Activated T-cell treated with anti-CD3 and anti-CD28 coated beads, Interleukin-2, amount 50 U/mL, for 24 hours (primary cell): ENCODE data around the gene SNAP23.

Experiments used
- DNase-seq: peaks from one replicate; pipeline ENCODE4 v3.0.0-alpha.2; 2020
- H3K27ac Mint-ChIP-seq: 2 replicates; pipeline ENCODE4 v1.8.0; 2020; ENCODE audit warnings: mild to moderate bottlenecking, mixed read lengths
- H3K27me3 Mint-ChIP-seq: 2 replicates; pipeline ENCODE4 v1.8.0; 2020; ENCODE audit warnings: mixed read lengths
- H3K36me3 Mint-ChIP-seq: 2 replicates; pipeline ENCODE4 v1.8.0; 2020; ENCODE audit warnings: low read depth, mixed read lengths
- H3K4me1 Mint-ChIP-seq: 2 replicates; pipeline ENCODE4 v1.8.0; 2020; ENCODE audit warnings: low read depth, mixed read lengths
- H3K4me3 Mint-ChIP-seq: 2 replicates; pipeline ENCODE4 v1.8.0; 2020; ENCODE audit warnings: mild to moderate bottlenecking, moderate library complexity, mixed read lengths
- H3K9me3 Mint-ChIP-seq: 2 replicates; pipeline ENCODE4 v1.8.0; 2020; ENCODE audit warnings: mixed read lengths

The SNAP23 gene

DNA sequence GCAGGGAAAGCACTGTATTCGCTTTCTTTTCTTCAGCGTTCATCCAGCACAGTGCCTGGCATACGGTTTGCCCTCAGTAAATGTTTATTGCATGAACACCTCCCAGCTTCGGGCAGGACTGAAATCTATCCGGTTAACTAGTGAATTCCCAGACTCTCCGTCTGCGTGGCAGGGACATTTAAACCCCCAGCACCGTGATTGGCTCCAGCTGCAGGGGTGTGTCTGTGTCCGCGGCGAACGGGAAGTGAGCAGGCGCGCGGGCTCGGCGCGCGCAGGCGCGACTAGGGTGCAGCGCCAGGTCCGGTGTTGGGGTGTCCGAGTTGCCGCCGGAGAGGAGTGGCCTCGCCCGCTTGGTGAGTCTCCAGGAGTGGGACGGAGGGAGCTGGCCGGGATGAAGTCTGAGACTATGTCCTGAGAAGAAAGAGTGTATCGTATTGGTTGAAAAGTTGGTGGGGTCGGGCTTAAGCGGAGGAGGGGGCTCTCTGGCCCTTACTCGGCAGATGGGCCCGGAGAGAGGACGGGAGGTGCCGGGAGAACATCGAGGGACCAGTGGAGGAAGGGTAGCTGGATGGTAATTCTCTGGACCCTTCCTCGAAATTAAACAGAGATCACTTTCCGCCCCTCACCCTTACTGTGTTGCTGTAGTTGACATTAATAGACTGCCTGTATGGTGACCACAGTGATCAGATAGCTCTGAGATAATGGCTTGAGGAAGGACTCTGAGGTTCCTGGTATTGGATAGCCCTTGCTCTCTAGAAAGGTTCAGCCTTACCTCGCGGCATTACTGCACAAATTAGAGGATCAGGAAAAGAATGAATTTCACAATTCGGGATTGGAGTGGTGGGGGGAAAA is at the start of gene SNAP23:
SNAP23 (plus strand) TSS at position 274 of the 852 bp plus-strand sequence. CDS start 16,213 bp downstream, outside the sequence.
- DNase-seq = peak; percentile 84
- Mint-ChIP-seq H3K4me3 (peak within 1 kb of the TSS; percentile 95), H3K27ac (peak within 1 kb of the TSS; percentile 95), H3K4me1 (peaks cover 76% of the 10 kb centered on the region), H3K9me3 (no peaks in the 10 kb centered on the region), H3K27me3 (no peaks in the 10 kb centered on the region), H3K36me3 (peaks cover 35% of the 10 kb centered on the region)

DNA sequence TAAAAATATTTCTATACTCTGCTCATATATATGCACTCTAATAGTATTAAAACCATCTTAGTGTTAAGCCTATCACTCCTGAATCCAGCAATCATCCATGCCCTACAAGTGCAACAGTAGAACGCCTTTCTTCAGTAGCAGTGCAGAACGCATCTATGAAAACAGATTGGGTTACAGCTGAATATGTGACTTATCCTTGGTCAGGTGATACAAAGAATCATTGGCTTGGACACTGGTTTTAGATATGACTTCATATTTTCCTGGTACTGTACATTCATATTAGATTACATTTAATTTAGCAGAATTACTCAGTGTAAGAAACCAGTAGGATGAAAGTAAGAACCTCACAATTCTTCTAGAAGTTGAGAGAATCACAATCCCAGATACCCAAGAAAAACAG is 47.8 kb upstream of the SNAP23 start:
- DNase-seq = no peak
- Mint-ChIP-seq H3K27ac (peak overlapping the region; percentile 12), H3K9me3 (no peaks in the 10 kb centered on the region), H3K4me3 (no peak overlapping the region), H3K36me3 (peaks cover 83% of the 10 kb centered on the region), H3K4me1 (no peaks in the 10 kb centered on the region), H3K27me3 (no peaks in the 10 kb centered on the region)

DNA sequence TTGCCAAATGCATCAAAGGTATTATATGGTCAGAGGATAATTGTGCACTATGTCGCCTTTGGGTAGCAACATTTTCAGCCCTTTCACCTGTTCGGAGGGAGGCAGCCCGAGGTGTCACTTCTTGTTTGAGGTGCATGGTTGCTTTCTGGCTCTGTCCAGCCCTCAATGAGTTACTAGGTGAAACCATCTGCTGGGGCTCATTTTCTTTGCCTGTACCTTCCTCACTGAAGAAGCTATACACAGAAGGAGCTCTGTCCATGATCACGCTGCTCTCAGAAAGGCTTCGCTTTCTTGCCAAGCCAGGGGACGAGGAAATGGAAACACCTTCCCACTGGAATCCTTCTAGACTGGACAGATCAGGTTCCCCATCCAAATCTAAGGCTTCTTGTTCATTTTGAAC is 47.2 kb upstream of the SNAP23 start:
- Mint-ChIP-seq H3K4me3 (no peak overlapping the region), H3K27ac (peak overlapping the region; percentile 12), H3K4me1 (no peaks in the 10 kb centered on the region), H3K36me3 (peaks cover 81% of the 10 kb centered on the region), H3K9me3 (no peaks in the 10 kb centered on the region), H3K27me3 (no peaks in the 10 kb centered on the region)
- no peak for DNase-seq

DNA sequence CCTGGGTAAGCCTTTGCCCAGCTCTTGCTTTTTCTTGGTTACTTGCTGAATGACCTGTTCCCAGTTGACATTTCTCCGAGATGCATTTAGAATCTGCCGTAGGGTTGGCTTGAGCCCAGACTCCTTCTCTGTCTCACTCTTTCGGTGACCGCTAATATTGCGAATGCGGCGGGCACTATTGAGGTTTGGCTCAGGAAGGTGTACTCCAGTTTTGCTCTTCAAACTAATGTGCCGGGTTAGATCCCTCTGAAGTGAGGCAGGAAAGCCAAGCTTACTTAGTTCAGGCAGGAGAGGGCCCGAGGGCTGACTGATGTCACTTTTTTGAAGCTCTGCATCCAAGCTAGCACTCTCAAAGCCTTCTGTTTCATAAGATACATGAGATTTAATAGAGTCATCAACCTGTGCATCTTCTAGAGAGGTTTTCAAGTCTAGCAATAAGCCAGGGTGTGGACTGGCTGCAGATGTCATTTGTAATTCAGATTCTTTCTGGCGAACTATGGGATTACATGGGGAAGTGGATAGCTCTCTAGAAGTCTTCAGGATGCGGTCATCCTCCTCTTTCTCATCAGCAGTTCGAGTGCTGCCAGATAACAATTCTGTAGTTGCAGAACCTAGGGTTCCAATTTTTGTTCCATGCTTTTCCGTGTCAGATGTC is 45.5 kb upstream of the SNAP23 start:
- Mint-ChIP-seq H3K27ac (no peak overlapping the region), H3K27me3 (no peaks in the 10 kb centered on the region), H3K9me3 (no peaks in the 10 kb centered on the region), H3K4me3 (no peak overlapping the region), H3K4me1 (no peaks in the 10 kb centered on the region), H3K36me3 (peaks cover 78% of the 10 kb centered on the region)
- no peak for DNase-seq

DNA sequence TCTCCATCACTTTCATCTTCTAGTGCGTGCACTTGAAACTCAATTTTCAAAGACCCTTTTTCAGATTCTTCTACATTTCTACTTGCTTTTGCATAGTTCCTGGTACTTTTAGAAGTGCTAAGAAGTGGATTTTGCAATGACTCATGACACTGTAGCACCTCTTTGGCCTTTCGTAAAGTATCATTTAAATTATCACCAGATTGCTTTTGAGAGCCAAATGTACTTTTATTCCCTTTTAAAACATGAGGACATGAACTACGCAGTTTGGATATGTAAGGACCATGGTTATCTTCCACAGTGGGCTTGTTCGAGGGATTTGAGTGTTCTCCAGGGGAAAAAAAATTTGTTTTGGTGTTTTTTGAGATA is 45.0 kb upstream of the SNAP23 start:
- peaks cover 75% of the 10 kb centered on the region for H3K36me3 Mint-ChIP-seq
- no peaks in the 10 kb centered on the region for H3K9me3 Mint-ChIP-seq
- H3K27me3 Mint-ChIP-seq = no peaks in the 10 kb centered on the region
- no peak overlapping the region for H3K27ac Mint-ChIP-seq
- no peak overlapping the region for H3K4me3 Mint-ChIP-seq
- H3K4me1 Mint-ChIP-seq = no peaks in the 10 kb centered on the region
- DNase-seq = no peak

DNA sequence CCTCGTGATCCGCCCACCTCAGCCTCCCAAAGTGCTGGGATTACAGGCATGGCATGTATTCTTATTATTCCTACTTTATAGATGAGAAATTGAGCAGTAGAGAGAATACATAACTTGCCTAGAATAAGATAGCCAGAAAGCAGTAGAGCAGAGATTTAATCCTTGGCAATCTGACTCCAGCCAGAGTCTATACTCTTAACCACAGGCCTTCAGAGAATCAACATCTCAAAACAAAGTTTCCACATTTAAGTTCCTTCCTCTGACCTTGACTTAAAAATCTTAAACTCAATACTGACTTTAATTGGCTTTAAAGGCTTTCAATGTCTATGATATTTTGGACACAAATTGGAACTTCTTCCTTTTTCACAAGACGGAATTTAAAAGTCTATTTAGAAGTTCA is 41.6 kb upstream of the SNAP23 start:
- no peak overlapping the region for H3K27ac Mint-ChIP-seq
- H3K4me1 Mint-ChIP-seq = peaks cover 4% of the 10 kb centered on the region
- no peaks in the 10 kb centered on the region for H3K27me3 Mint-ChIP-seq
- no peak overlapping the region for H3K4me3 Mint-ChIP-seq
- no peak for DNase-seq
- no peaks in the 10 kb centered on the region for H3K9me3 Mint-ChIP-seq
- peaks cover 52% of the 10 kb centered on the region for H3K36me3 Mint-ChIP-seq

DNA sequence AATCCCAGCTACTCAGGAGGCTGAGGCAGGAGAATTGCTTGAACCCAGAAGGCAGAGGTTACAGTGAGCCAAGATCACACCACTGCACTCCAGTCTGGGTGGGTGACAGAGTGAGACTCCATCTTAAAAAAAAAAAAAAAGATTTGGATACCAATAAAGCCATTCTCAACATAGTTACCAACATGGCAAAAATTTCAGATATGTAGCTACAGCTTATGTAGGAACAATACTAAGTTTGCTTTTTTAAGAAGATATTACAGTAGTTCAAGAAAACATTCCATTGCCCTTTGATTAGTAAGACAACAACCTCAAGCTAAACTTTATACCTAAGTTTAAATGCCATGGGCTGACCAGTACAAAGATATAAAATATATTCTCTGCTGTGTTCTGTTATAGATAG is 38.9 kb upstream of the SNAP23 start:
- DNase-seq = no peak
- Mint-ChIP-seq H3K27me3 (no peaks in the 10 kb centered on the region), H3K4me1 (peaks cover 10% of the 10 kb centered on the region), H3K27ac (no peak overlapping the region), H3K4me3 (no peak overlapping the region), H3K9me3 (no peaks in the 10 kb centered on the region), H3K36me3 (peaks cover 32% of the 10 kb centered on the region)

DNA sequence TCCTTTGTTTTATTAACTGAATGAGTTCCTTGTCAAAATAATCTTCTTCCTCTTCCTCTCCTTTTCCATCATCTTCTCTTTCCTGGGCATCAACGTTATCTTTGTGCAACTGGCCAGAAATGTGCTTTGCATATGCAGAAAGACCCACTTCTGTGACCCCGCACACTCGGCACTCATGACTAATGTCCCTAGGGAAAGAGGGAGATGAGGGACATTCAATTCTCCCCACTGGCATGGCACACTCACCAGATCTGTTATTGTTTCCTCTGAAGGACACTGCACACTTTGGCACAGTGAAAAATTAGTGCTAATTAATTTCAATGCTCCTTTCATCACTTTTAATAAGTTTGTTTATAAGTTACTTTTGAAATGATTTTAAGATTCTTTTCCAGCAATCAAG is 38.5 kb upstream of the SNAP23 start:
- H3K4me3 Mint-ChIP-seq = no peak overlapping the region
- peaks cover 13% of the 10 kb centered on the region for H3K4me1 Mint-ChIP-seq
- H3K27ac Mint-ChIP-seq = no peak overlapping the region
- H3K36me3 Mint-ChIP-seq = peaks cover 33% of the 10 kb centered on the region
- H3K27me3 Mint-ChIP-seq = no peaks in the 10 kb centered on the region
- no peak for DNase-seq
- no peaks in the 10 kb centered on the region for H3K9me3 Mint-ChIP-seq

DNA sequence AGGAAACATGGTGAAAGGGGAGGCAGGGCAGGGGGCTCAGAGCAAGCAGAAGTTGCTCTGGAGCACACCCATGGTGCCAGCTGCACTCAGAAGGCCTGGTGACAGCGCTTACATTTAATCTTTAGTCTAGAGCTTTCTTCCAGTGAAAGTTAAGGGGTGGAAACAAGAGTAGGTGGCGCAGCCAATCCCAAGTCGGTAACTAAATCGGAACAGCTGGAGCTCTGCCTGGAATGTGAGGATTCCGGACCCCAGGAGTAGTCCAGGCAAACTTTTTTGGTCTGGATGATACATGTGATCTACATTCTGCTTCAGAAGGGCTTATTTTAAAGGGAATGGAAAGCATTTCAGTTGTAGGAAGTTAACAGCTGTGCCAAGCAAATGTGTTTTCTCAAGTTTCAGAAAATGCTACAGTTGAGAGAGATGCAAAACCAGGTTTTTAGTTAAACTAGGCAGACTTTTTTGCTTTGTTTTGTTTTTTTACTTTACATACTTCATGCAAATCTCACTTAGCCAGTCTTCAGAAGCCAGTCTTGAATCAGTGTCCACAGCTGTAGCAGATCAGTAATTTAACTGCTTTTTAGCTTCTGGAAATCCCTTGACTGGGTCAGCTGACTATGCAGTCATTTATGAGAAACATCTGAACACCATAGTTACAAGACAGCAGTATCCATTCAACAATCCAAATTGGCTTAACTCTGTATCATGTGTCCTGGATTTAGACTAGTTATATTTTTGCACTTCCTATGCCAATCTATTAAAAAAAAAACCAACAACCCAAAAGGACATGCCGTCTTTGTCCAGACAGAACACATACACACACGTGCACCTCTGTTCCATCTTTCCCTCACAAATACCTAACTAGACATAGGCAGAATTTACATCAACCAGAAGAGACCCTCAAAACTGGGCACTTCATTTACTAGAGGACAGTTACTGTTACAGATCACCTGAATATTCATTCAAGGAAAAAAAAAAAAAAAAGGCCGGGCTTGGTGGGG is 37.7 kb upstream of the SNAP23 start:
- Mint-ChIP-seq H3K36me3 (peaks cover 34% of the 10 kb centered on the region), H3K9me3 (no peaks in the 10 kb centered on the region), H3K4me3 (no peak overlapping the region), H3K4me1 (peaks cover 13% of the 10 kb centered on the region), H3K27me3 (no peaks in the 10 kb centered on the region), H3K27ac (no peak overlapping the region)
- DNase-seq = no peak

DNA sequence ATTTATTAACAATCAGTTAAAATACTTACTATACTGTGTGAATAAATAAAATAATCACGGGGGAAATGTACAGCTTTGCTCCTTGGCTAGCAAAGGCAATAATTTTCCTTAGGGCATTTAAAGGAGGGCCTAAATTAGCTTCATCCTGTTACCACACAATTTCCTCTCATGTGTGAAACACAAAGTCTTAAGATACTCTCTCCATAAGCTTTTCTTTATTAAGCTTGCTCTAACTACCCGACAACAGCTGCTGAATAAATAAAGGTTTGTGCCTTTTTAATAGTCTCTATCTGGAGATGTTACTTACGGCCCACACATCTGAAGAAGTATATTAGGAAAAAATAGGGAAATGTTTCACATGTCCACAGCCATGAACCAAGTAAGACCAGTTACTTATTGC is 34.2 kb upstream of the SNAP23 start:
- Mint-ChIP-seq H3K27ac (no peak overlapping the region), H3K27me3 (no peaks in the 10 kb centered on the region)

DNA sequence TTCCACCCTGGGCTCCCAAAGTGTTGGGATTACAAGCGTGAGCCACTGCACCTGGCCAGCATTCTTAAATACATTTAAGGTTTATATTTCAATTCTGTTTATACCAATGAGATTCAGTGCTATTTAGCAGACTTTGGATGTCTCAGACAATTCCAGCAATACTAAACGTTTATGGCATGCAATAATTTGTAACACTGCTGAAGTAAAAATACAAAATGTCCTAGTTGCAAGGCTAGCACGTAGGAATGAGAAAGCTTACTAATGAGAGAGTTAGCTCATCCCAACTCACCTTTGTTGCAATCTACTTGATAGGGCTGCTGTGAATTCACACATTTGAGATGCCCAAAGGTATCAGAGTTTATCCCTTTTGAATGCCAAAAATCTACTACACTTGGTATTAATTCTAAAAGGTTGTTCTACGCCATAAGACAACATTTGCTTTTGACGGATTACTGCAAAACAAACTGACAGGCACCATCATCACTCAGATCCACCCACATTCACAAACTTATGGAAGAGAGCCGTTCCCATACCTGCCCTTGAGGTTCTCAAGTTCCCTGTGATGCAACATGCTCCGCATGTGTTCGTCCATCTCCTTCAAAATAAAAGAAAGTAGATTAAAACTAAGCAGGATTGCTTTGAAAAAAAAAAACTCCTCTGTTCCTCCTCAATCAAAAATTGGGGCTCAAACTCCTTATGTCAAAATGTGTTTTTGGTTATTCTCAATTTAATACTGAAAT is 29.7 kb upstream of the SNAP23 start:
- H3K4me3 Mint-ChIP-seq = no peak overlapping the region
- H3K27me3 Mint-ChIP-seq = no peaks in the 10 kb centered on the region
- no peak overlapping the region for H3K27ac Mint-ChIP-seq
- H3K9me3 Mint-ChIP-seq = no peaks in the 10 kb centered on the region
- DNase-seq = no peak
- peaks cover 64% of the 10 kb centered on the region for H3K36me3 Mint-ChIP-seq
- H3K4me1 Mint-ChIP-seq = peaks cover 8% of the 10 kb centered on the region

More for the DNA sequence above, 34.2 kb upstream of the SNAP23 start:
- Mint-ChIP-seq H3K9me3 (no peaks in the 10 kb centered on the region), H3K4me3 (no peak overlapping the region), H3K36me3 (peaks cover 53% of the 10 kb centered on the region), H3K4me1 (peaks cover 15% of the 10 kb centered on the region)
- no peak for DNase-seq

DNA sequence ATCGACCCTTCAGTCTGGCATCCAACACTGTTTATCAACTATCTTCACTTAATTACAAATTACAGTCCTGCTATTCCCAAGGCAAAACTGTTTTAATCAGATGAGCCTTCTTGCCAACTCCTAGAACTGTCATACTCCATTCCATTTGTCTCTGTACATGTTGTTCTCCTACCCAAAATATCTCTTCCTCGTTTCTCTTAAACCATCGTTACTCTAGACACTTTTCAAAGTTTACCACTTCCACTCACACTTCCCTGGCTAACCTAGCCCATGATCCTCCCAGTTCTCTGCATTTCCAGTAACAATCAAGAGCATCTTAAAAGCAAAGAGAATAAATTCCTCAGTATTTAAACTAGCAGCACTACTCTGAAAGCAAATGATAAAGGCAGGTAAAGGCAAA is 24.4 kb upstream of the SNAP23 start:
- Mint-ChIP-seq H3K4me1 (peaks cover 15% of the 10 kb centered on the region), H3K9me3 (no peaks in the 10 kb centered on the region), H3K27ac (peak overlapping the region; percentile 31), H3K4me3 (no peak overlapping the region), H3K36me3 (peaks cover 37% of the 10 kb centered on the region), H3K27me3 (no peaks in the 10 kb centered on the region)
- DNase-seq = no peak

DNA sequence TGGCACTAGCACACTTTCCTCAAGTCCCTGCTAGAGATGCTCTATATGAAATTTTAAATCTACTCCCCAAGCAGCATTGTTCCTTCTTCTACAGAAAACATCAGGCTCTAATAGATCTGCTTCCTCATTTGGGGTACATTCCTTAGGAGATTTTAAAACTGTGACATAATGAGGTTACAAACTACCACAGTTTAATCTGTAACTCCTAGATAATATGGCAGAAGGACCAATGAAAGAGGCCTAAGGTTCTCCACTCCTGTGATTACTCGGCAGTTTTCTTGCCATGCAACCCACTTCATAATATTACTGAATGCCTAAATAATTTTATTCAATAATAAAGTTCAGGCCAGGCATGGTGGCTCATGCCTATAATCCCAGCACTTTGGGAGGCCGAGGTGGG is 20.6 kb upstream of the SNAP23 start:
- Mint-ChIP-seq H3K9me3 (no peaks in the 10 kb centered on the region), H3K4me1 (peaks cover 20% of the 10 kb centered on the region), H3K36me3 (peaks cover 25% of the 10 kb centered on the region), H3K4me3 (no peak overlapping the region), H3K27ac (peak overlapping the region; percentile 51), H3K27me3 (no peaks in the 10 kb centered on the region)
- DNase-seq = no peak

DNA sequence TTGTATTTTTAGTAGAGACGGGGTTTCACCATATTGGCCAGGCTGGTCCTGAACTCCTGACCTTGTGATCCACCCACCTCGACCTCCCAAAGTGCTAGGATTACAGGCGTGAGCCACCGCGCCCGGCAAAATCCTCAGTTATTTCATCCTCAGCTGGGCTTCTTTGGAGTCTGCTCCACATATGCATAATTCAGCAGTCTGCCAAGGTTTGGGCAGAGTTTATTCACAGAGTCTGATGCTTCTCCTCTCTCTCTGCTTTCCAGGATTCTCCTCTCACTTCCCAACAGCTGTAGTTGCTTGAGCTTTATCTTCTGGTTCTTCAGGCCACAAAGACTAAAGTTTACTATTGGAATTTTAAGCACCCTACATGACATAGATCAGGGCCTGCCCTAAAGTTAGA is 12.7 kb upstream of the SNAP23 start:
- DNase-seq = no peak
- Mint-ChIP-seq H3K4me3 (no peak overlapping the region), H3K27me3 (no peaks in the 10 kb centered on the region)

More for the DNA sequence above, 12.7 kb upstream of the SNAP23 start:
- Mint-ChIP-seq H3K27ac (peak overlapping the region; percentile 33), H3K36me3 (peaks cover 31% of the 10 kb centered on the region), H3K4me1 (peaks cover 24% of the 10 kb centered on the region), H3K9me3 (peaks cover 5% of the 10 kb centered on the region)
